AG09309 (cell line): ENCODE data around the gene PHC2.

ENCODE experiments used
- DNase-seq: peaks from one replicate; pipeline ENCODE4 v3.0.0-alpha.2; 2010; ENCODE audit warnings: low read depth
- H3K4me3 ChIP-seq: 2 replicates; pipeline ENCODE4 v1.5.1; 2011; ENCODE audit warnings: mild to moderate bottlenecking, low read depth, low read length, moderate library complexity; ENCODE audit not compliant: control insufficient read depth
- CTCF ChIP-seq: IDR thresholded peaks from 2 replicates; pipeline ENCODE4 v1.5.1; 2011; ENCODE audit warnings: mild to moderate bottlenecking, low read depth, low read length, inconsistent platforms; ENCODE audit not compliant: insufficient read depth, control insufficient read depth; ENCODE audit errors: missing control alignments

The PHC2 gene

DNA sequence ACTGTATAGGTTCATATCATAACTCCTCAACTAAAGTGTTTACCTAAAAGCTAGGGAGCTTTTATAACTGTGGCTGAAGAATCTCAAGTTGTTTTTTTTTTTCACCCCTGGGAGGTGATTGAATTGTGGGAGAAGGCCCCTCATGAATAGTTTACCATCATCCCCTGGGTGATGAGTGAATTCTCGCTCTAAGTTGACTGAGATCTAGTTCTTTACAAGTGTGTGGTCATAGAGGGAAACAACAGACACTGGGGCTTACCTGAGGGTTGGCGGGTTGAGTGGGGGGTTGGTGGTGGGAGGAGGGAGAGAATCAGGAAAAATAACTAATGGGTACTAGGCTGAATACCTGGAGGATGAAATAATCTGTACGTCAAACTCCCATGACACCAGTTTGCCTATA lies 33.7 kb upstream of the PHC2 start:
- no peak overlapping the region for H3K4me3 ChIP-seq

DNA sequence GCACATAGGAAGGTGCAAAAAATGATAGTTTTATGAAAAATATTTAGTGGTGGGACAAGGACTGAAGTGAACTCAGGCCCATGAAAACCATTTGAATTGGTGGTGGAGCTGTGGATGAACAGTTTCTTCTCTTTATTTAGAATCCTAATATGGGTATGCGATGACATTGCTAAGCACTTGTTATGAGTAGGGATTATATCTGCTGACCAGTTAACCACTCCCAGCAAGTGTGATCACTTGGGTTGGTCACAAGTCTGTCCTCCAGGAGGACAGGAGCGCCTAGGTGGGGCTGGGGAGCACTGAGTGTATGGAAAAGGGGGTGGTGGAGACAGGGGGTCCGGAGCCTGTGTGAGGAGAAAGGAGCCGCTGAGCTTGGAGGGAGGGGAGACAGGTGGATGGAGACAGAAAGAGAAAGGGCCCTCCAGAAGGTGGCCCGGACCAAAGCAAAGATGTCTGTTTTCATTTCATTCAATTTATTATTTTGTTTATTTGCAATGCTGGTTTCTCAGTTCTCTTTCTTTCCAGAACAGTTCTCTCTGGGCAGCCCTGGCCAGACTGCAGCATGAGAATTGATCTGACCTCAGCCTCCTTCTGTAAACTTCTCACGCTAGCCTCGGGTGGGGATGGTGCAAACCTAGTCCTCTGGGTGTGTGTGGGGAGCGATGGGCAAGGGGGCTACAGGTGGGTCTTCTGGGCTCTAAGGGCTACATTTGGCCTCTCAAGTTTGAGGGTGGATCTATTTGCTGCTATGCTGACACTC lies 31.7 kb upstream of the PHC2 start:
- no peak overlapping the region for H3K4me3 ChIP-seq
- TF ChIP-seq CTCF, result no peak
- DNase-seq, result no peak

More for the DNA sequence above, 33.7 kb upstream of the PHC2 start:
- DNase-seq, result no peak
- TF ChIP-seq CTCF, result no peak

DNA sequence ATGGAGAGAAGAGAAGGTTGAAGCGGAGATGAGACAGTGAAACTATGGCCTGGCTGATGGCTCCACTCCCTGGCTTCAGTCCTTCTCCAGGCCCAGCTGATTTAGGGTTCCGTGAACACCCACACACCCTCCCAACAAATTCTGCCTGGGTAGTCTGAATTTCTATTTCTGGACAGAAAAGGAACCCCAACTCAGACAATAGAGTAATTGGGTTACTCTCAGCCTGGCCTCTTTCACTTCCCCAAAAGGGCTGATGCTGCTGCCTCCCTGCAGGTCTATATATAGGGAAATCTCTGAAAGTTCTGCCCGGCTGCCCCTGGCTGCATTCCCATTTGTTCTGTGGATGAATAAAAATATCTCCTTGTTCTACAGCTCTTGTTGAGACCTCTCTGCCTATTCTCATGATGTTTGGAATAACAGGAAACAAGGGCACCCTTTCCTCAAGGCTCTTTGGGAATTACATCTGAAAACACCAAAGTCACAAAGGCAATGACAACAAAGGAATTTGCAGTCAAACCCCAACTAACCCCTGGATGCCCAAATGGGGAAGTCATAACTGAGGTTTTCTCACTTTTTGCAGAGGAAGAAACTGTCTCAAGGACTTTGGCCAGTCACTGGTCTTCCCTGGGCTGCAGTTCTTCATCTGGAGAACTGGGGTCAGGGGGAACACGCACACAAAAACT lies 30.2 kb upstream of the PHC2 start:
- no peak overlapping the region for H3K4me3 ChIP-seq
- TF ChIP-seq CTCF, result no peak
- no peak for DNase-seq

GRCh38 chr1:33460144-33460543 lies 29.2 kb upstream of the PHC2 start:
- no peak overlapping the region for H3K4me3 ChIP-seq
- TF ChIP-seq CTCF, result no peak
- DNase-seq, result no peak

DNA sequence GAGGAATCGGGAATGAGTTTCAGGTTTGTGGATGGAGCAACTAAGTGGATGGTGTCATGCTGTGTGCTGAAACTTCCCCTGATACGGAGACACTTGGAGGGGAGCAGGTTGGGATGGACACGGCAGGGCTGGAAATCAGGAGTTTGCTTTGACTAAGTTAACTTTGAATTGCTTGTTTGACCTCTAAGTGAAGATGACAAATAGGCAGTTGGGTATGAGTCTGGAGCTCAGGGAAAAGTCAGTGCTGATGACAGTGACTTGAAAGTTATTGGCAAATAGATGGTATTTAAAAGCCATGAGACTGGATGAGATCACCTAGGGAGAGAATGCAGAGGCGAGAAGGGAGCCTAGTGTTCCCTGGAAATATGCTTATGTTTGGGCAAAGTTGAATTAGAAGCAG lies 28.8 kb upstream of the PHC2 start:
- no peak for TF ChIP-seq CTCF
- H3K4me3 ChIP-seq, result no peak overlapping the region
- DNase-seq, result peak; percentile 32

DNA sequence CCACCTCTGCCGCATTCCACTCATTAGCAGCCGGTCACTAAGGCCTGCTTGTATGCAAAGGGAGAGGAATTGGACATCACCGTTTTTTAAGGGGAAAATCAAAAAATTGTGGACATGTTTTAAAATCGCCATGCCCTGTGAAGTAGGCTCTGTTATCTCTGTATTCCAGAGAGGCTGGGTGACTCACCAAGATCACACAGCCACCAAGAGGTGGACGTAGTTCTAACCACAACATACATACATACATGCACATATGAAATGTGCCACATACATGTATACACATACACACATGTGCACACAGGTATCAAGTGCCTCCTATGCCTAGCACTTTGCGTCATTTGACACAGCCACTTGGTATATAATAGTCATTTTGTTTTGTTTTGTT lies 25.6 kb upstream of the PHC2 start:
- H3K4me3 ChIP-seq, result no peak overlapping the region
- TF ChIP-seq CTCF, result no peak
- DNase-seq, result no peak
